NCI-H82 treated with DMSO at 0.1 percent for 48 hours (cell line): ENCODE measurements around the gene SS18L1.
"Not testable (repeated sequence)": the region's sequence is repeated elsewhere in the genome, so short reads cannot be mapped to it uniquely, and the experiment has no call there.

Source experiments
- DNase-seq: peaks from one replicate; lab custom pipeline; 2025; ENCODE audit not compliant: unreplicated experiment; lab: John Stamatoyannopoulos, UW

SS18L1 gene

GRCh38 chr20:62143081-62143956, at the start of gene SS18L1, which contains the start of gene PSMA7:
TSS of gene SS18L1 (plus strand) at chr20:62143769. CDS start at chr20:62143821, 52 bp downstream.
TSS of gene PSMA7 (minus strand) at chr20:62143394. CDS start at chr20:62143303, 91 bp downstream.
- peak; percentile 27 for DNase-seq

GRCh38 chr20:62096421-62097380, 46.9 kb upstream of the SS18L1 start:
- DNase-seq = no peak

GRCh38 chr20:62097881-62098407, 45.6 kb upstream of the SS18L1 start:
- no peak for DNase-seq

- no peak for DNase-seq
Measured at GRCh38 chr20:62101078-62101477, 42.5 kb upstream of the SS18L1 start.

- DNase-seq = no peak
Measured at GRCh38 chr20:62103508-62104233, 39.9 kb upstream of the SS18L1 start.

GRCh38 chr20:62104234-62104789, 39.3 kb upstream of the SS18L1 start:
- DNase-seq = no peak

GRCh38 chr20:62104791-62105345, 38.7 kb upstream of the SS18L1 start:
- no peak for DNase-seq

GRCh38 chr20:62105592-62105991, 38.0 kb upstream of the SS18L1 start:
- DNase-seq = no peak

- DNase-seq = no peak
Measured at GRCh38 chr20:62111148-62111547, 32.4 kb upstream of the SS18L1 start.

GRCh38 chr20:62112368-62112767, 31.2 kb upstream of the SS18L1 start:
- no peak for DNase-seq

GRCh38 chr20:62114894-62115293, 28.7 kb upstream of the SS18L1 start:
- DNase-seq = no peak

GRCh38 chr20:62115800-62116407, 27.7 kb upstream of the SS18L1 start:
- not testable (repeated sequence) for DNase-seq

- no peak for DNase-seq
Measured at GRCh38 chr20:62116558-62117361, 26.8 kb upstream of the SS18L1 start.

- DNase-seq = no peak
Measured at GRCh38 chr20:62117362-62117646, 26.3 kb upstream of the SS18L1 start.

- DNase-seq = no peak
Measured at GRCh38 chr20:62117658-62118057, 25.9 kb upstream of the SS18L1 start.

- no peak for DNase-seq
Measured at GRCh38 chr20:62118113-62119043, 25.2 kb upstream of the SS18L1 start.

- DNase-seq = no peak
Measured at GRCh38 chr20:62119115-62119514, 24.5 kb upstream of the SS18L1 start.
